Activated CD4-positive, alpha-beta T cell treated with anti-CD3 and anti-CD28 coated beads for 1 hour (primary cell): ENCODE results near the gene PARD3B.

ENCODE experiments used
- DNase-seq: peaks from one replicate; pipeline ENCODE4 v3.0.0-alpha.2; 2020

The PARD3B gene

DNA sequence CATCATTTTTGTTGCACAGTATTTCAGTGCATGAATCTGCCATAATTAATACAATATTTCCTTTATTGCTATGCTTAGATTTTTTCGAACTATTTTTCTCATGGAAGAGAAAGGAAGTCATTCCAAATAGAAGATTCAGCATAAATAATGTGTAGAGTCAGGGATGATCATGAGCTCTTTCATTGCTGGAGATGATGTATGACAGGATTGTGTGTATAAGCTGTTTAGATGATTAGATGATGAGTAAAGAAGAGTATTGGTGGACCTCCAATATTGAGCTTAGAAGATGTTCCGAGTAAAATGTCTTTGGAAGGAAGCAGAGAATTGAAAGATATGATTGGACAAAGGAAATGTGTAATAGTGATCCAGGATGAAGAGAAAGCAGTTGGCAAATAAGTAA, 364.5 kb downstream of the PARD3B start:
- no peak for DNase-seq

DNA sequence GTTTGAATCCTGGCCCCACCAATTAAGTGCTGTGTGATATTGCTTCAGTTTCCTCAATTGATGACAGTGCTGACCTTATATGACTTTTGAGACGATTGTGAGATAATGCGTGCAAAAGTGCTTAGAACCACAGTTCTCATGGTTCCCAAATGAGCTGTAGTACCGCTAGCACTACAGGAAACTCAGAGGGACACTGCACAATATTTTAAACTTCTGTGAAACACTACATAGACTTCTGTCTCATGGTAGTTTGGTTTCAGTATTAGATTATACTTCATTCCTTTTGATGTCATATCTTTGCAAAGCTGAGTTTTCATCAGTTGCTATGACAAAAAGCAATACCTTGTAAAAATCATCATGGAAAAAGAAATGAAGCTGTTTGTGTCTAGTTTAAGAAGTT, 368.0 kb downstream of the PARD3B start:
- no peak for DNase-seq

DNA sequence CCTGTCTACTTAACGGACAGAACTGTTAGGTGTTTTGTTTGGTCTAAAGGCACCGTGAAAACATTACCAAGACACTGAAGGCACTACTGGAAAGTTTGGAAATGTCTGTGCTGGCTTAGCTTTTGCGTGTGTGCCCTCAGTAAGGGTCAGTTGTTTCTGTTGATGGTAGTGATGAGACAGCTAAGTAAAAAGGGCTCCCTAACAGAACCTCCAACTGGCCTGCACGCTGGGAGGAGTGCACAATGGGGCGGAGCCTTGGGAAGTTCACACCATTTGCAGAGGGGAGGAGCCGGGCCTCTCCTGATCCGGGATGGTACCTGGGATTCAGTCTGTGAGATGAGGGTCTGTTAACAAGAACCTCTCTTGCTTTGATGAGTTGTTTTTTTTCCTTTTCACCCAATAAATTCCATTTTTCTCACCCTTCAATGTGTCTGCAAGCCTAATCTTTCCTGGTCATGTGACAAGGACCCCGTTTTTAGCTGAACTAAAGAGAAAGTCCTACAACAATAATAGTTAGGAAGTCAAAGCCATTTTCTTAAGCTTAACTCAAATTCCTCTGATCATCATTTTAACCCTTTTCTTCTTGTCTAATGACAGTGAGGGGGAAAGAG, 368.7 kb downstream of the PARD3B start:
- DNase-seq: no peak

DNA sequence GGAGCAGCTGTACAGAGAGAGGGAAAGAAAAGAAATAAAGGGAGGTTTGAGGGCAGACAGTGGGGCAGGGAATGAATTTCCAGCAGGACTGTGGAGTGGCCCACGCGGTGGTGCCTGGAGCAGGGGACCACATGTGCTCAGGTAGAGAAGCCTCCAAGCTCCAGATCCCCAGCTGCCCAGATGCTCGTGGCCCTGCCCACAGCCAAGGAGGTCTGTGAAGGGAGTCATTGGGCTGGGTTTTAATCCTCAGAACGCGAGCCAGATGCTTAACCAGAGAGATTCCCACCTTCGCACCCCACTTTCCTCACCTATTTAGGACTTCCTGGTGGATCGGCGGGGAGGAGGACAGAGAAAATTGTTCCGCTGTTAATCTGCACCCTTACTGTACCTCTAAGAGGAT, 369.4 kb downstream of the PARD3B start:
- no peak for DNase-seq

DNA sequence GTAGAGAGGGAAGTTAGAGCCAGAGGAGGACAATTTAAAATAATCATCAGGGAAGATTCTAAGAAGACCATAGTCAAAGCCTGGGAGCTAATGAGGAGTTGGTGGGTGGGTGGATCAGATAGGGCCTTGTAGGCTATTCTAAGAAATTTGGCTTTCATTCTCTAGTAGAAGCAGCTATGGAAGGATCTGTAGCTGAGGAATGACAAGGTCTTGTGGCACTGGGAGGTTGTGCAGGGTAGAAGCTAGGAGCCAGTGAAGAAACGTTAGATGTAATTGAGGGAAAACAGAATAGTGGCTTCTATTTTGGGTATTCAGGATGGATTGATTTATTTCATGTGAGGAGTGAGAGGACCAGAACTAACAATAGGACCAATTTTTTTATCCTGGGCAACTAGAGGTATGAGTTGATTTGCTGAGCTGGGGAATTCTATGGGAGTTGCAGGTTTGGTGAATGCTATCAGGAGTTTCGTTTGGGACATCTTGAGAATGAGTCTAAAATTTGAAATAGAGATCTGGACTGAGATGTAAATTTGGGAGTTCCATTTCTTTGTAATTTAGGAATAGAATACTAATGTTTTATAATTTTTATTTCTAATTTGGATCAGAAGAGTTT, 371.9 kb downstream of the PARD3B start:
- no peak for DNase-seq

DNA sequence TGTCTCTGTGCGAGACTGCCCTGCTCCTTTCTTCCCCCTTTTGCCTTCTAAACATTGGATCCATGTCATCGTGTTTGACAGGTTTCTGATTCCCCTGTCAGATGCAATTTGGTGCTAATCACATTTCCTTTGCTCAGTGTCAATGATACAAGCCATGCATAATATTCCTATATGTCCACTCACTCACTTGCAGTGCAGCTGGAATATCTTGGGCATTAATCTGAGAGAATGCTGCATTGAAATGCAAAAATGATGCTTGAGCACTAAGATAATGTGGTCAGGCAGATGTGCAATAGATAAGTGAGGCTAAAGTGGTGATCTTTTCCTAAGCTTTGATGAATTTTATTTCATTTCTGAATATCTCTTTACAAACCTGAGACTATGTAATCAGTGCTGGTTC, 375.5 kb downstream of the PARD3B start:
- DNase-seq: no peak

DNA sequence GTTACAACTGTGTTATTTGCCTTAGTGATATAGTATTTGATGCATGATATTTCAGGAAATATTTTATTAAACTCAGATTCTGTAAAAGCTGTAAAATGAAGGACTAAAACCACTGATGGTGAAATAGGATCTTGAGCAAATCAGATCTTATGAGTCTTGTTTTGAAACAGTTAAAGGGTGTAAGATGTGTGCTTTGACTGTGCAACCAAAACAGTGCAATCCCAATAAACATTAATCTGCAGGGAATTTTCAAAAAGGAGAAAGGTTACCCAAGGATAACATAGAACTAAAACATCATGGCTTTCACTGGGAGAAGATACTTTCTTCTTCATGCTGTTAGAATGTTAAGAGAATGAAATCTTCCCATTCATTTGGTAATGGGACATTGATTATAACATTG, 378.7 kb downstream of the PARD3B start:
- no peak for DNase-seq

DNA sequence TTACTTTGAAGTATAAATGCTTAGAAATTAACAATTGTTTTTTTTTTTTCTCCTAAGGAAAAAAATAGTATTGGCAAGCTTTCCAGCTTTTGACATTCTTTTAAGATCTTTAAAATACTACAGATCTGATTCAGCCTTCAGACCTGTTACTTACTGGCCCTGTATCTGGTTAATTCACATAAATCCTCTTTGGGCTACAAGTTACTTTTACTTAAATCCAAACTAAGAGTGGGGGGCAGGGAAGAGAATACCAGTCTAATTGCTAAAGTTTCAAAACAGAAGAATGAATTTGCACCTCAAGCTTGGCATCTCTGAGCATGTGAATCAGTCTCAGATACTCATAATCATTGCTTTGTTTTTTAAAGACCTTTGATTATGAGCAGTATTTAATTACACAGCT, 386.3 kb downstream of the PARD3B start:
- DNase-seq: no peak

DNA sequence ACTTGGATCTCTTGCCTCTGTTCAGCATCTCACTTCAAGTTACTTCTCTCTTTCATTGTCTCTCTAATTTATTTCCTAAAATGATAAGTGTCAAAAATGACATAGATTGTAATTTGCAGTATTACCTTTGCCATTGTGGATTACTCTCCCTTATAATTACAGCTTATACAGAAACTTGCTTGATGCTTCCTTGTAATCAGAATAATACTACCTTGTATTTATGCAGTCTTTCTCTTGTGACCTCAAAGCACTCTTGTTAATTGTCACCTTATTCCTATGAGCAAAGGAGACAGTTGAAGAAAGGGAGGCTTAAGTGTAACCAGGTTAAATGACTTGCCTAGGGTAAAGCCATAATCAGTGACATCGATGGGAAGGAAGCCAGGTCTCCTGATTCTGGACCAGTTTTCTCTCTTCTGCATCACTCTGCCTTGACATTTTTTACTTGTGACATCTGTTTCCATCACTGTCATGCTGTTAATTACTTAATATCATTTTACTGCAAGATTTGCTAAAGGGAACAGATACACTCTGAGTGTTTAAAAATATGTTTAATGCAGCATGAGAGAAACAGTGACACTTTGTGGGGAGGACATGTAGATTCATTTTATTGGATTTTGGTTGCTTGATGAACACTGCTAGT, 388.6 kb downstream of the PARD3B start:
- DNase-seq: no peak

DNA sequence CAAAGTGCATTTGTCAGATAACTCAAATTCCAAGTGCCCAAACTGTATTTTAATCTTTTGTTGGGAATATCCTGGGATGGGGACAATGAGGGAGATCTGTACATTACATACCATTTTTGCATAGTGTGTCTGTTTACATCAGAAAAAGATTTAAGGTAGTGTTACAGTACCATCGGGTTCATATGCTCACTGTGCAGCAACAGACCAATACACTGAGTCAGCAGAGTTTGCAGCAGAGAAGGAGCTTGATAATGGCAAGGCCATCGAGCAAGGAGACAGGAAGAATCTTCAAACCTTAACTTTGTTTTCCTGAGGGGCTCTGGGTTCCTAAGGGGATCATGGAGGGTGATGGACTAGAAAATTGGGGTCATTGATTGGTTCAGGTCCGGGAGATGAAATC, 399.7 kb downstream of the PARD3B start:
- DNase-seq: no peak

DNA sequence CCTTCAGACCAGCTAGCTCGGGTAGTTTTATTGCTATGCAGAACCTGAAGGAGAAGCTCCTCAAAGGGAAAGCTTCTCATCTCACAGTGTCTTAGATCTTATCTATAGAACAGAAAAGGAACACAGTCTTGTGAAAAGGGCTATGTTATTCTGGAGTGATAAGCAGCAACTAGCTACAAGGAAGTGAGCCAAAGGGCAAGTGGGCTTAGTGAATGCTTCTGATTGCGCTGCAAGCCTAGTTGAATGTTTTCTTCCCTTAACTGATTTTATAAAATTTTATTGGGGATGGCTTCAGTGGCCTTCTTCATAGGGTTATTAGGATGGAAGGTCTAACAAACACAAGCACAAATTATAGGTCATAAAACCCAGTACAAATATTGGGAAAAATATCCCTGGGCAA, 400.1 kb downstream of the PARD3B start:
- no peak for DNase-seq

DNA sequence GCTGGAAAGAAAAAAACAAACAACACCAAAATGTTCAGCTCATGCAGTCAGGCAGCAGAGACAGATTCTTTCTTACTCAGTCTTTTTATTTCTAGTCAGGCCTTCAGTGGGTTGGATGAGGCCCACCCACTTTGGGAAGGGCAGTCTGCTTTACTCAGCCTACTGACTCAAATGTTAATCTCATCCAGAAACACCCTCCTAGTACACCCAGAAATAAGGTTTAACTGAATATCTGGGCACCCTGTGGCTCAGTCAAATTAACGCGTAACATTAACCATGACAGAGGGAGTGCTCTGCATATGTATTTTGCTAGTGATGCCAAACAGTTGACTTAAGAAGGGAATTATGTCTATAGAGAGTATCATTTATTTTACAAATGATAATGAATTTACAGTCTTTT, 401.6 kb downstream of the PARD3B start:
- DNase-seq: no peak

DNA sequence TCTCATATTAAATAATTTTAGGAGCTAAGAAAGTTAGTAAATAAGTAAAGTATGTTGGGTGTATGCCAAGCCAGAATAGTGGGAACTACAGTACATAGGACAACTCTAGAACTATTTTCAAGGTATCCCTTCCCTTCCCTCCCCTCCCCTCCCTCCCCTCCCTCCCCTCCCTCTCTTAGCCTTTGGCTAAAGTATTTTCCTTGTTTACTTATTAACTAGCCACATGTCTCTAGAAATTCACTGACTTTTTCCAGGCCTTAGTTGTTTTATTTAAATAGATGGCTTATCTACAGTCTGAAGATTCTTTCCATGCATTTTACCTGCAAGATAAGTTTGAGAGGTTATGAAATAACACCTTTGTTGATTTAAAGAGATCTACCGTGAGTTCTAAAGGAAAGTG, 402.1 kb downstream of the PARD3B start:
- DNase-seq: no peak

DNA sequence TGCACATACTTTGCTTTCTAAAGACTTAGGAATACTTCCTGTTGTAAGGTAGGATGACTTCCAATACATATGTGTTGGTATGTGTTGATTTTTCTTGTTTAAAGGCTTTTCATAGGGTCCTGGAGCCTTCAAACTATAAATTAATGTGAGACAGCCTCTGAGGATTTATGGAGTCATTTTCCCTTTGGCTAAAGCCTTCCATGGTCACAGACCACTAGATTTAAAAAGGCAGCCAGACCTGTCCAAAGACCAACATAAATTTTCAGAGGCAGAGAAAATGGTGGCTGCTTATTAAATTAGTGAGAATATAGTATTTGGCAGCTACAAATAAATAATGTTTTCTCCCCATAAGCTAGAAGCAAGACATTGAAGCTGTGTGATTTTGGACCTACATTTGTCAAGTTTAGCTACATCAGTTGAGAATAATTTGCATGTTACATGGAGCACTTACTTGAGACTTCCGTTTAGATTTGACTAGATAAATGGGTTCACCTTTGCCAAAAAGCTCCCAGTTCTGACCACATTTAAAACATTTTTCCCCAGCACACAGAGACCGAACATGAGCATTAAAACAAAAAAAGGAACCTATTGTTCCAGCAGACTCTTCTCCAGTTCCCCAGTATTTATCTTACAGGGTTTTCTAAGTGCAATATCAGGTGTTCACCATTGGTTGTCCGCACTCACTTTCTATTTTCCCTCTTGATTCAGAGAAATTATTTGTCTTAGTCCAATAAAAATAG, 402.9 kb downstream of the PARD3B start:
- DNase-seq: no peak

DNA sequence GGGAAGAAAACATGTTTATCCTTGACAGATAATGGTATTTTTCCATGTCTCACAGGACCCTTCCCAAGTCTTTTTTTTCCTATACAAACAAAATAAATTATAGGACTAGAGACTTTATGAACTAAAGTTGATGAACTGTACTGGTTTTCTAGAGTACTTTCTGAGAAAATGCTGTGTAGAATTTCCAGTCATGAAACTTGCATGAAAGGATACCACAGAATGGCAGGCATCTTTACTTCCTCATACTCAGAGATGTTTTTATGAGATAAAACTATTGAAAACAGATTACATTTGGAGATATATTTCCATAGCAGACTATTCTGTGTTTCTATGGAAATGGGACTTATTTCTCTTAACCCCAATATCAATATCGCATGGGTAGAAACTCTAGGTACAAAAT, 403.5 kb downstream of the PARD3B start:
- no peak for DNase-seq

DNA sequence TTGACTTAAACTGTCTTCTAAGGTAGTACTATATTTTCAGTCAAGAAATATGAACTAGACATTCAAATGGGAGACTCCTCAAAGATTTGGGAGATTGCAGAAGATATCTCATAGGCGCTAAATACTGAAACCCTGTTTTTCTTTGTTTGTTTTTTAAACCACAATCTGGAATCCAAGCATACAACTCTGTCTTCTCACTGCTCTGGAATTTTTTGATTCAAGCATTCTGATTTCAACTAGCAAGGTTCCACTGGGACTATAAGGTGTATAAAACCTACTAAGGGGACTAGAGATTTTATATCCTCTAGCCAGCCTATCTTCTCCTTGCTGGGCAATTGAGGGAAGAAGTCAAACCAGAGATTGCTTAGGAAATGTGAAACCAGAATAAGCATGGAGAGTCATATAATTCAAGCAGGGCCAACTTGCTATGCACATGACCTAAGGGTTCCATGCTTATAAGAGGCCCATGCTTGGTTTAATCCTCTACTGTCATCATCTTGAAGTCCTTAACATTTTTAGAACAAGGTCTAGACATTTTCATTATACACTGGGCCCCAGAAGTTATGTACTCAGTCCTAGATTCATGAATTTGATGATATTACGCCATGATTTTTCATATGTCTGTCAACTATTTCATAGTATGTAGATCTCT, 405.5 kb downstream of the PARD3B start:
- no peak for DNase-seq

DNA sequence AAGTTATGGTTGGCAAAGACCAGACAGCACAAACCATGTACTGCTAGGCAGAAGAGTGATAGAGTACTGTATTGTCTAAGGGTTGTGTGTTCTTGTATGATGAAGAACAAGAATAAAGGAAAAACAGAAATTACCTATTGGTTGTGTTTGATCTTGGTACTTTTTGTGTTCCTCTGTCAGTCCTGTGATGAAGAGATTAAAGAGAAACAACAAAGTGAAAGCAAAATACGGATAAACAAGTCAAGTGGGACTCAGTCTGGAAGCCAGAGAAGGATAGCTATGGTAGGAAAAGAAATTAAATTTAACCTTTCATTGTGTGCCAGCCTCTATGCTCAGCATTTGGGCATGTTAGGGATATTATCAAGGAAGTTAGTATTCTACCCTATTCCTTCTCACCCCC, 413.1 kb downstream of the PARD3B start:
- DNase-seq: no peak

DNA sequence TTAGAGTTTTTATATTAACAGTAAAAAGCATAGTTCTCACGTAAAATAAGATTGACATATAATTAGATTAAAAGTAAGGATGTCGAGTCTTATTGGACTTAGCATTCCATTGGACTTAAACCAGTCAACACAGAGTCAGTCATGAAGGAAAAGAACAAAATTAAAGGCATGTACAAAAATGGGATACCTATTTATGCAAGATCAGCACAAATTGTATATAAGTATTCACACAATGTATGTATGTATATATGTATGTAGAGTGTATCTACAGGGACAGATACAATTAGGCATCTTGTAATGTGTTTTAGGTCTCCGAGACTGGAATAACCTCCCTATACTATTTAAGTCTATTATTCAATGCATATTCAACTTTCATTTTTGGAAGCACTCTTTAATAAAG, 419.1 kb downstream of the PARD3B start:
- no peak for DNase-seq

DNA sequence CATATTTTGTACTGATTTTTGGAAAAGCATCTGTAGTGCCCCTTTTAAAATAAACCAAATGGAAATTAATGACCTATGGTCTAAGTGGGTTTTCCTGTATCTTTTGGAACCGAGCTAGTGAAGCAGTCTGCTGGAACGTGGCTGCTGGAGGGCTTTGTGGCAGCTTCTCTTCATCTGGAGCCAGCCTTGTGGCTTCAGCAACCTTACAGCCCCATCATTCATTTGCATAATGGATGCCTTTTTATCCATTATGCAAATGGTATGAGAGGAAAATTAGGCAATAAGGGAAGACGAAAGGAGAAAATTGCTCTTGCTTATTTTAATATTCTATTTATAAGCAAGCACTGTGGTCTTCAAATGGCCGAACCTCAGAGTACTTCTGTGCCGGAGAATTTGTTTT, 421.0 kb downstream of the PARD3B start:
- no peak for DNase-seq

DNA sequence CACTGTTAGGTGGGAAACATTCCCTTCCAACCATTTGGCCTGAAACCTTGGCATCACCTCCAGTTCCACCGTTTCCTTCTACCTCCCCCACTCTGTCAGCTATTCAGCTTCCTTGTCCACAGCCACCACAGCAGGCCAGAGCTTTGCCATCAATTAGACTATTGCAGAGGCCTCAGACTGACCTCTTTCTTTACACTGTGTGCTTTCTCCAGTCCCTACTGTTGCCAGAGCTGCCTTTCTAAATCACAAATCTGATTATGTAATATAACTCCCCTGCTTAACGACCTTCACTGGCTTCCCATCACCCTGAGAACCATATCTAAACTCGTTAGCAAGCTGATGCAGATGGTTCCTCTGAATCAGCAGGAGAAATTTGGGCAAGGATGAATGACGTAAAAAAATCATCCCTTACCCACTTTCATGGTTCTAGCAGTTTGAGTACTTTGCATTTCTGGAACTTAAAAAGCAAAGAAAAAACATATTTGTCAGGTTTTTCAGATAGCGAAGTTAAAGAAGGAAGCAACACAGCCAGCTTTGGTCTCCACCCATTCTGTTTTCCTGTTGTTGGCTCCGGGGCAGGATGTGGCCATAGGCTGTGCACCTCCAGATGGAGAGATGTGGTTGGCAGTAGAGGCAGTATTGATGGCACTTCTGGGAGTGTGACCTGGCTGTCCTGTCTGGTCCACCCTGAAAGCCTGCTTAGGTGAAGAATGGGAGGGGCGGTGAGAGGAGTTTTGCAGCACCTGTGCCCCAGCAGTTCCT, 422.1 kb downstream of the PARD3B start:
- peak; percentile 37 for DNase-seq

DNA sequence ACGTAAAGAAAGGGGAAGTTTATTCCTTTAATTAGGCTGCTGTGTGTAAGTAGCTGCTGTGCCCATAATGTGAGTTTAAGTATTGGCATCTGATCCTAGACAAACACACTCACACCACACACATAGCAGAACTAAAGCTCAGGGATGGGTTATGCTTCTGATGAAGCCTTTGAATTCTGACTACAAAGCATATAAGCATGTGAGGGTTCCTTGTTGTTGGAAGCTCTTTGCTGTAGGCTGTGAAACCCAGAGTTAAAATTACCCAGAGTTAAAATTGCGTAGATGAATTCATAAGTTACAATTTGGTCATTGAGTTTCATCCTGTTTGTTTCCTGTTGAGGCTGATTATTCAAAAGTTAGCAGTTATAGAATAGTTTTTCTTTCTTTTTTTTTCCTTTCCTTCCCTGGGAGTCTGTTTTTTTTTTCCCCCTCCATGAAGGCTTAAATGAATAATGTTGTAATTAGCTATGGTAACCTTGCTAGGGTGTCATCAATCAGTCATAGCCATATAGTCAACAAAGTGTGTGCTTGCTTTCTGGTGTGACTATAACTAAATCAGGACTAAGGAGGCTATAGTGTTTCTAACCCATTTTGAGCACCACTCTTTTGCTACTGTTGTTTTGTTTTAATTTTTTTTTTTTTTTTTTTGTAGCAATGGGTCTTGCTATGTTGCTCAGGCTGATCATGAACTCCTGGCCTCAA, 426.1 kb downstream of the PARD3B start:
- no peak for DNase-seq

DNA sequence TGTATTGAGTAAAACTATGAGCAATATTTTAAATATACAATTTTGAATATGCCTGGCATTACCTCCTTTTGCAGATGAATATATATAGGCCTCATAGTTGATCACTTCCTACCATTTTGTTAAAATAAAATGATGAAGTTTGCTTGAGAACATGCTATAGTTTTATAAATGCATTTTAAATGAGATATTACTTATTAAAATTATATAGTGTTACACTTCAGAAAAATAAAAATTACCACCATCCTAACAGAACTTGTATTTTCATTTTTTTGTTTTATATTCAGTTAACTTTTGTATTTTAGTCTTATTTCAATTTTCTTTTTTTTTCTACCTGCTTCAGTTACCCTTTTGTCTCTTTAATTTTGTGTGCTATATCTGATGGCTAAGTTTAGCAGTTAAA, 426.9 kb downstream of the PARD3B start:
- DNase-seq: no peak
